H1 (cell line): ENCODE results near the gene KBTBD13. TPM values are rescaled to one million over a fixed set of nuclear protein-coding genes. Genes with fewer than 3 reads are reported as not detected.

Source experiments
- E2F6 ChIP-seq: IDR thresholded peaks from 2 replicates; pipeline ENCODE4 v1.6.1; 2012; ENCODE audit warnings: inconsistent platforms
- polyA plus RNA-seq, 7 experiments: library from polyadenylated mRNA; depleted of rRNA in 3 of 7; stranded (reverse) in 5 of 7; unstranded in 2 of 7; fragments of >200 nt in 5 of 7; fragments of 200-250 nt in 2 of 7; gene quantifications; 1 replicate in 5 of 7; 2 replicates in 1 of 7; 4 replicates in 1 of 7; pipeline versions ENCODE4 v1.2.1 to v1.2.3, GENCODE V29; 2011 to 2013; ENCODE audit warnings: missing spikeins in 2 of 7, mixed read lengths in 2 of 7
- total RNA-seq: library from RNA; stranded (reverse); fragmentation: NEBNext Ultra II Directional; extraction: Animal tissue kit (Norgen Biotek cat#: 25700); gene quantifications from 2 replicates; pipeline ENCODE4 v1.2.1, GENCODE V29; 2021

The KBTBD13 gene
- total and polyA plus RNA-seq, 2 of the 8 experiments (the other 6 are each of a cell fraction or from before 2014, with no cell fraction given) = not detected

GRCh38 chr15:65069779-65070546 is 6.6 kb upstream of the KBTBD13 start (continued):
- no peak for TF ChIP-seq E2F6
